Measurements from ENCODE around the gene CRYBG1.

DNA sequence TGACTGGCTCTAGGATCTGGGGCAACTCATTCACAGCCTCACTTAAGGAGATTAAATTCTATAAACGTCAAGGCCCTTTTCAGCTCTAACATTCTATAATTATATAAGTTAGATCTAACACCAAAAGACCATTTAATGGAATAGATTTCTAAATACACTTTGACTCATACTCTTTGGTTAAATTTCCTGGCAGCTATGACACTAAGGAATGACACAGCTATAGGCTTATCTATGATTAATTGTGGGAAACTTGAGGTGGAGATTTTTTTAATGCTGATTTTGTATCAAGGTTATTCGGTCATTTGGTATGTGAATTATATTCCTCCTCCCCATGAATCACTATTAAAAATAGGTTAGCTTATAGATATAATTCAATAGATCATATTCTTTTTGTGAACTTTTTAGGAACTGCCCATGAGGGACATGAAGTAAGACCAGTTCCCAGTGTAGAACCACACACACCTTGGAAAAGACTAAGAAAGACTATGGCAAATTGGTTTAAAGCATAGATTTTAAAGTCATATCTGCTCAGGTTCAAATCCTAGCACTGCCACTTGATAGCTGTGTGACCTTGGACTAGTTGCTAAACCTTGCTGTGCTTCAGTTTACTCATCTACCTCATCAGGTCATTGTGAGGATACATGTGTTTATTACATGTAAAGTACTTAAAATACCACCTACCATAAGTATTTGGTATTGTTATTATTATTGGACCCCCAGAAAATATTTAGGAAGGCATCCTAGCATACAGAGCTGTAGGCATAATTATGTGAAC, 116.0 kb downstream of the CRYBG1 start:
- TF ChIP-seq, protein P1, sequence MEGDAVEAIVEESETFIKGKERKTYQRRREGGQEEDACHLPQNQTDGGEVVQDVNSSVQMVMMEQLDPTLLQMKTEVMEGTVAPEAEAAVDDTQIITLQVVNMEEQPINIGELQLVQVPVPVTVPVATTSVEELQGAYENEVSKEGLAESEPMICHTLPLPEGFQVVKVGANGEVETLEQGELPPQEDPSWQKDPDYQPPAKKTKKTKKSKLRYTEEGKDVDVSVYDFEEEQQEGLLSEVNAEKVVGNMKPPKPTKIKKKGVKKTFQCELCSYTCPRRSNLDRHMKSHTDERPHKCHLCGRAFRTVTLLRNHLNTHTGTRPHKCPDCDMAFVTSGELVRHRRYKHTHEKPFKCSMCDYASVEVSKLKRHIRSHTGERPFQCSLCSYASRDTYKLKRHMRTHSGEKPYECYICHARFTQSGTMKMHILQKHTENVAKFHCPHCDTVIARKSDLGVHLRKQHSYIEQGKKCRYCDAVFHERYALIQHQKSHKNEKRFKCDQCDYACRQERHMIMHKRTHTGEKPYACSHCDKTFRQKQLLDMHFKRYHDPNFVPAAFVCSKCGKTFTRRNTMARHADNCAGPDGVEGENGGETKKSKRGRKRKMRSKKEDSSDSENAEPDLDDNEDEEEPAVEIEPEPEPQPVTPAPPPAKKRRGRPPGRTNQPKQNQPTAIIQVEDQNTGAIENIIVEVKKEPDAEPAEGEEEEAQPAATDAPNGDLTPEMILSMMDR (optimal IDR thresholded peaks at IDR 0.05 in 1 of 3, IDR thresholded peaks at IDR 0.05 in 1 of 3, conservative IDR thresholded peaks at IDR 0.05 in 1 of 3; ENCODE audit: extremely low read depth in 1 of 3, insufficient read depth in 2 of 3, low read length in 3 of 3), result no peak
- no peak for TF ChIP-seq EZH2 (IDR thresholded peaks at IDR 0.05; ENCODE audit: low read length)
